K562 (cell line): Measurements from ENCODE around the gene SRBD1. TPM values are rescaled to one million over a fixed set of nuclear protein-coding genes. Genes with fewer than 3 reads are reported as not detected.

Experiments used
- ATAC-seq: fragments of 200-7000 bp; cut with Tn5 transposase; 3 replicates; pipeline ENCODE4 v1.9.1; 2020; ENCODE audit warnings: moderate library complexity
- BruUV-seq: library from RNA; stranded (reverse); fragments of 400-500 nt; replicated peaks from 2 replicates; lab custom pipeline; 2021; lab: Mats Ljungman, UMichigan
- CTCF ChIA-PET: fragments of 300-600 bp; formaldehyde crosslinking; extraction: SDS; loops from one replicate; lab custom pipeline; 2021; ENCODE audit warnings: low intra/inter-chr PET ratio; lab: Yijun Ruan, JAX
- POLR2A ChIA-PET: fragments of 300-600, 350-650 bp; sonication (Branson Sonifier 250); formaldehyde crosslinking; extraction: SDS; loops from one replicate; lab custom pipeline; 2021; ENCODE audit warnings: antibody characterized with exemption, inconsistent platforms; lab: Yijun Ruan, JAX
- DNase-seq, 4 experiments: peaks; one replicate each; pipeline versions ENCODE4 v3.0.0 to v3.0.0-alpha.2; 2011 to 2018; ENCODE audit warnings: low spot score in 3 of 4, mixed read lengths in 3 of 4; ENCODE audit errors: extremely low read depth in 1 of 4
- FAIRE-seq: peaks from 2 replicates; lab custom pipeline; 2011; peaks lifted over from hg19 to GRCh38; lab: Jason Lieb, UNC
- H2AFZ ChIP-seq: 2 replicates; pipeline ENCODE4 v1.6.0; 2011; ENCODE audit warnings: low read depth, low read length, control low read depth, inconsistent platforms
- H3K27ac ChIP-seq: fragments of 200-600 bp; 3 replicates; pipeline ENCODE4 v1.8.0; 2011; ENCODE audit warnings: low read depth, mild to moderate bottlenecking, control low read depth, inconsistent platforms, low read length, moderate library complexity, mixed read lengths; ENCODE audit errors: extremely low read depth
- H3K27me3 ChIP-seq, 2 experiments: fragments of 300-600 bp in 1 of 2; 2 replicates in 1 of 2; 3 replicates in 1 of 2; pipeline versions ENCODE4 v1.6.0 to v1.8.0; 2011; ENCODE audit warnings: inconsistent platforms in 2 of 2, low read length in 2 of 2, mild to moderate bottlenecking in 1 of 2, mixed read lengths in 1 of 2, moderate library complexity in 1 of 2; ENCODE audit not compliant: control insufficient read depth in 2 of 2, insufficient read depth in 2 of 2
- H3K36me3 ChIP-seq: fragments of 300-600 bp; 3 replicates; pipeline ENCODE4 v1.8.0; 2011; ENCODE audit warnings: mild to moderate bottlenecking, low read length, inconsistent platforms; ENCODE audit not compliant: control insufficient read depth, insufficient read depth
- H3K4me1 ChIP-seq, 2 experiments: fragments of 200-600 bp in 1 of 2; replicated peaks in 1 of 2; 2 replicates in 1 of 2; 3 replicates in 1 of 2; pipeline versions ENCODE4 v1.5.1 to v1.8.0; 2011; ENCODE audit warnings: inconsistent platforms in 2 of 2, low read length in 2 of 2, mild to moderate bottlenecking in 1 of 2, mixed read lengths in 1 of 2, moderate library complexity in 1 of 2; ENCODE audit not compliant: control insufficient read depth in 2 of 2, insufficient read depth in 2 of 2
- H3K4me2 ChIP-seq: 2 replicates; pipeline ENCODE4 v1.6.1; 2011; ENCODE audit warnings: low read length, control low read depth, inconsistent platforms, mixed read lengths; ENCODE audit not compliant: insufficient read depth
- H3K4me3 ChIP-seq: fragments of 200-600 bp; sonication (generic), shearing (Covaris generic); 2 replicates; pipeline ENCODE4 v1.5.1; 2016; ENCODE audit warnings: control low read depth, inconsistent platforms
- H3K79me2 ChIP-seq: fragments of 200-600 bp; 3 replicates; pipeline ENCODE4 v1.8.0; 2011; ENCODE audit warnings: low read length, inconsistent platforms; ENCODE audit not compliant: control insufficient read depth, insufficient read depth
- H3K9ac ChIP-seq, 2 experiments: 2 replicates each; pipeline versions ENCODE4 v1.6.0 to v1.6.1; 2011; ENCODE audit warnings: low read depth in 2 of 2, low read length in 2 of 2, control low read depth in 1 of 2, inconsistent platforms in 1 of 2, mild to moderate bottlenecking in 1 of 2, mixed read lengths in 1 of 2; ENCODE audit not compliant: insufficient read depth in 1 of 2
- H3K9me1 ChIP-seq: one replicate; pipeline ENCODE4 v1.6.0; 2011; ENCODE audit warnings: inconsistent platforms, mild to moderate bottlenecking, low read length, moderate library complexity; ENCODE audit not compliant: control insufficient read depth, insufficient read depth
- H3K9me3 ChIP-seq: replicated peaks from 2 replicates; pipeline ENCODE4 v1.5.1; 2011; ENCODE audit warnings: low read depth, low read length, inconsistent platforms; ENCODE audit not compliant: control insufficient read depth, insufficient read depth
- H4K20me1 ChIP-seq: replicated peaks from 2 replicates; pipeline ENCODE4 v1.6.1; 2011; ENCODE audit warnings: low read length, inconsistent platforms, mixed read lengths; ENCODE audit not compliant: control insufficient read depth, insufficient read depth
- CEBPB ChIP-seq: fragments of 450-650 bp; IDR thresholded peaks from 2 replicates; pipeline ENCODE4 v1.6.1; 2016; ENCODE audit warnings: missing genetic modification characterization, missing compliant biosample characterization
- CEBPG ChIP-seq, 3 experiments: fragments of 200-800 bp in 1 of 3; sonication (Bioruptor generic) in 1 of 3; sonication (generic) in 1 of 3; formaldehyde crosslinking in 1 of 3; IDR thresholded peaks in 2 of 3; conservative IDR thresholded peaks in 1 of 3; 2 replicates each; pipeline versions ENCODE4 v1.6.1 to v1.8.0; 2016 to 2022; ENCODE audit warnings: missing compliant biosample characterization in 2 of 3, missing genetic modification characterization in 2 of 3, mild to moderate bottlenecking in 1 of 3, missing genetic modification reagents in 1 of 3
- FOXA3 ChIP-seq, 2 experiments: fragments of 450-650 bp in 1 of 2; sonication (generic) in 1 of 2; formaldehyde crosslinking; IDR thresholded peaks in 1 of 2; conservative IDR thresholded peaks in 1 of 2; 2 replicates each; pipeline versions ENCODE4 v1.4.0 to v1.8.0; 2020 to 2022; ENCODE audit warnings: mild to moderate bottlenecking in 2 of 2, missing genetic modification reagents in 1 of 2
- KDM2B ChIP-seq: fragments of 250-450 bp; sonication (Bioruptor Pico); IDR thresholded peaks from 2 replicates; pipeline ENCODE4 v1.8.0; 2021; ENCODE audit warnings: mild to moderate bottlenecking, moderate library complexity
- MYBL2 ChIP-seq, 2 experiments: fragments of 450-650 bp in 1 of 2; sonication (generic) in 1 of 2; formaldehyde crosslinking in 1 of 2; IDR thresholded peaks; 2 replicates each; pipeline versions ENCODE4 v1.6.1 to v1.8.1; 2017 to 2022; ENCODE audit warnings: borderline replicate concordance in 1 of 2, inconsistent platforms in 1 of 2, low read depth in 1 of 2, mild to moderate bottlenecking in 1 of 2, missing genetic modification reagents in 1 of 2, moderate library complexity in 1 of 2
- NR2F6 ChIP-seq: fragments of 450-650 bp; formaldehyde crosslinking; IDR thresholded peaks from 2 replicates; pipeline ENCODE4 v1.4.0; 2020; ENCODE audit warnings: mild to moderate bottlenecking
- SMARCB1 ChIP-seq: IDR thresholded peaks from 2 replicates; pipeline ENCODE4 v1.6.1; 2011; ENCODE audit warnings: improper control_type of control experiment, low read depth; ENCODE audit not compliant: insufficient read length
- ZNF124 ChIP-seq: sonication (generic); formaldehyde crosslinking; IDR thresholded peaks from 2 replicates; pipeline ENCODE4 v1.8.1; 2022; ENCODE audit warnings: missing genetic modification reagents
- ZNF445 ChIP-seq: fragments of 250-450 bp; sonication (Bioruptor Pico); IDR thresholded peaks from 2 replicates; pipeline ENCODE4 v1.4.0; 2020; ENCODE audit warnings: low read depth, mild to moderate bottlenecking, moderate library complexity
- WGBS: fragments of 100-300 bp; shearing (Covaris generic); methylation state at CpG from one replicate; pipeline ENCODE4 v1.1.6; 2016; ENCODE audit warnings: low coverage, mixed read lengths; ENCODE audit not compliant: insufficient coverage; ENCODE audit errors: missing lambda C conversion rate; 5-methylcytosine and 5-hydroxymethylcytosine counted together
- in situ Hi-C: fragments of 300-500 bp; cut with MboI; formaldehyde crosslinking; loops from 4 replicates; pipeline ENCODE4 v1.15.0; 2018; ENCODE audit warnings: inconsistent platforms, mixed read lengths
- intact Hi-C: fragments of 100-400 bp; cut with micrococcal nuclease; formaldehyde crosslinking; loops from 2 replicates; pipeline ENCODE4 v1.14.2; 2022
- polyA plus RNA-seq, 8 experiments: library from polyadenylated mRNA; depleted of rRNA in 4 of 8; stranded (reverse) in 5 of 8; unstranded in 3 of 8; fragments of >200 nt; fragmentation: Nextera tagmentation in 2 of 8; fragmentation: Illumina TruSeq in 1 of 8; extraction: Ambion mirVana in 2 of 8; extraction: Trizol in 1 of 8; gene quantifications; 2 replicates each; pipeline versions ENCODE4 v1.2.1 to v1.2.3, GENCODE V29; 2011 to 2014; ENCODE audit warnings: inconsistent platforms in 1 of 8, missing spikeins in 1 of 8
- total RNA-seq, 7 experiments: library from RNA; depleted of rRNA in 6 of 7; stranded (reverse); fragments of >200 nt in 6 of 7; fragmentation: Illumina TruSeq in 2 of 7; extraction: Trizol in 2 of 7; gene quantifications; 2 replicates each; pipeline versions ENCODE4 v1.2.1 to v1.2.3, GENCODE V29; 2011 to 2021; ENCODE audit warnings: low replicate concordance in 1 of 7
- TF ChIP-seq, protein P1 (sequence below): fragments of 250-450 bp; sonication (Bioruptor Pico); IDR thresholded peaks from 2 replicates; pipeline ENCODE4 v1.6.1; 2021; ENCODE audit warnings: mild to moderate bottlenecking
- TF ChIP-seq, protein P2 (sequence below), 2 experiments: fragments of 200-800 bp in 1 of 2; sonication (Bioruptor generic) in 1 of 2; sonication (generic) in 1 of 2; formaldehyde crosslinking in 1 of 2; IDR thresholded peaks in 1 of 2; conservative IDR thresholded peaks in 1 of 2; 2 replicates each; pipeline versions ENCODE4 v1.5.0 to v1.6.1; 2016 to 2020; ENCODE audit warnings: missing compliant biosample characterization in 1 of 2, missing genetic modification characterization in 1 of 2, missing genetic modification reagents in 1 of 2

SRBD1 gene
- total and polyA plus RNA-seq, 9 of the 15 experiments (the other 6 are each of a cell fraction or from before 2014, with no cell fraction given): 6.9 to 23.2 (median 14.7) TPM

DNA sequence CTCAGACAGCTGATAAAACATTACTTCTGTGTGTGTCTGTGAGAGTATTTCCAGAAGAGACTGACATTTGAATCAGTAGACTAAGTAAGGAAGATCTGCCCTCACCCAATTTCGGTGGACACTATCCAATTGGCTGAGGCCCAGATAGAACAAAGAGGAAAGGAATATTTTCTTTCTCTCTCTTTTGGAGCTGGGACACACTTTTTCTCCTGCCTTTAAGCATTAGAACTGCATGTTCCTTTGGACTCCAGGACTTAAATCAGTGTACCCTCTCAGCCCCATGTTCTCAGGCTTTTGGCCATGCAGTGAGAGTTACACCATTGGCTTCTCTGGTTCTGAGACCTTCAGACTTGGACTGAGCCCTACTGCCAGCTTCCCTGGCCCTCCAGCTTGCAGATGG is 3.3 kb upstream of the SRBD1 start (continued):
- TF ChIP-seq MYBL2 (IDR thresholded peaks at IDR 0.05; ENCODE audit: low read depth) (no peak), MYBL2 (CRISPR knock-in tag; IDR thresholded peaks at IDR 0.05; ENCODE audit: borderline replicate concordance) (no peak)
- TF ChIP-seq, protein P1, sequence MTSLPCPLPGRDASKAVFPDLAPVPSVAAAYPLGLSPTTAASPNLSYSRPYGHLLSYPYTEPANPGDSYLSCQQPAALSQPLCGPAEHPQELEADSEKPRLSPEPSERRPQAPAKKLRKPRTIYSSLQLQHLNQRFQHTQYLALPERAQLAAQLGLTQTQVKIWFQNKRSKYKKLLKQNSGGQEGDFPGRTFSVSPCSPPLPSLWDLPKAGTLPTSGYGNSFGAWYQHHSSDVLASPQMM (CRISPR knock-in tag): no peak

DNA sequence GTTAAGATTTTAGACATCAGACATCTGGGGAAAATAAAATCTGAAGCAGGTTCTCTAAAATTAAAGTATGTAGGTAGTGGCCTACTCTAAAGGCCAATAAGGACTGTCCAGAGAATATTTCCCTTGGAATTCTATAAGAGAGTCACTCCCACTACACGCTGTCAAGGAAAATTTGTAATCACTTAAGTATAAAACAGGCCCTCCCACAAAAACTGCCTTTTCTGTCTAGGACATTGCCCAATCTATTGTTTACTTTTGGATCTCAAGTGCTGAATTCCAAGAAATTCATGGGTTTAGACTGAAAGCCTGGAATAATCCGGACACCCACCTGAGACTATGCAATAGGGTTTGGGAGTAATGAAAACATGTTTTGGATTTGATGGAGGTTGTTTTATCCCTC is 1.7 kb upstream of the SRBD1 start:
- no peaks in the 10 kb centered on the region for H3K9me1 ChIP-seq
- no peaks in the 10 kb centered on the region for H4K20me1 ChIP-seq
- ChIA-PET POLR2A (interaction anchor here (0.6 to 2.9 kb wide), 2 partner anchors 15 to 234 kb away, joined by 3 to 9 read pairs; no protein-coding TSS in a partner anchor), CTCF (no interaction called here)
- no peak overlapping the region for H3K4me3 ChIP-seq
- H3K36me3 ChIP-seq: no peaks in the 10 kb centered on the region
- in situ Hi-C loops (no loop called here), intact Hi-C loops (no loop called here)
- H3K9ac ChIP-seq: no peak overlapping the region
- H3K9me3 ChIP-seq: no peaks in the 10 kb centered on the region
- FAIRE-seq: no peak
- no peak for ATAC-seq
- no peak for DNase-seq
- 15% methylated on average over 2 of the region's 2 CpGs for WGBS
- BruUV-seq: no TSS peak
- TF ChIP-seq FOXA3 (CRISPR knock-in tag; conservative IDR thresholded peaks at IDR 0.05 in 1 of 2, IDR thresholded peaks at IDR 0.05 in 1 of 2) (peak in 1 of 2 experiments; percentile 29; a peak in 1 of 4 replicates), SMARCB1 (no peak), ZNF445 (CRISPR knock-in tag) (no peak), KDM2B (no peak), CEBPB (peak; percentile 75), ZNF124 (CRISPR knock-in tag) (no peak), CEBPG (CRISPR knock-in tag; IDR thresholded peaks at IDR 0.05) (no peak), CEBPG (tag; conservative IDR thresholded peaks at IDR 0.05 in 1 of 2, IDR thresholded peaks at IDR 0.05 in 1 of 2) (peak; percentile 46 to 71; a peak in 3 of 4 replicates), NR2F6 (CRISPR knock-in tag) (no peak)
- TF ChIP-seq, protein P2, sequence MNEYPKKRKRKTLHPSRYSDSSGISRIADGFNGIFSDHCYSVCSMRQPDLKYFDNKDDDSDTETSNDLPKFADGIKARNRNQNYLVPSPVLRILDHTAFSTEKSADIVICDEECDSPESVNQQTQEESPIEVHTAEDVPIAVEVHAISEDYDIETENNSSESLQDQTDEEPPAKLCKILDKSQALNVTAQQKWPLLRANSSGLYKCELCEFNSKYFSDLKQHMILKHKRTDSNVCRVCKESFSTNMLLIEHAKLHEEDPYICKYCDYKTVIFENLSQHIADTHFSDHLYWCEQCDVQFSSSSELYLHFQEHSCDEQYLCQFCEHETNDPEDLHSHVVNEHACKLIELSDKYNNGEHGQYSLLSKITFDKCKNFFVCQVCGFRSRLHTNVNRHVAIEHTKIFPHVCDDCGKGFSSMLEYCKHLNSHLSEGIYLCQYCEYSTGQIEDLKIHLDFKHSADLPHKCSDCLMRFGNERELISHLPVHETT (CRISPR knock-in tag; conservative IDR thresholded peaks at IDR 0.05 in 1 of 2, IDR thresholded peaks at IDR 0.05 in 1 of 2): no peak
- H3K27me3 ChIP-seq: no peaks in the 10 kb centered on the region
- H3K4me2 ChIP-seq: no peak overlapping the region
- H3K27ac ChIP-seq: no peak overlapping the region
- H3K79me2 ChIP-seq: peaks cover 29% of the 10 kb centered on the region
- no peak overlapping the region for H2AFZ ChIP-seq
- H3K4me1 ChIP-seq: peaks cover 0 to 22% of the 10 kb centered on the region in 2 experiments; a peak in 2 of 5 replicates
